Aorta (tissue), 5 donors: ENCODE measurements around the gene INSYN2A. TPM values are rescaled to one million over a fixed set of nuclear protein-coding genes. Genes with fewer than 3 reads are reported as not detected.

Experiments used
- ATAC-seq: fragments of 200-7000 bp; cut with Tn5 transposase; one replicate; pipeline ENCODE4 v1.9.1; 2022; ENCODE audit warnings: moderate library complexity; ENCODE audit not compliant: low FRiP score
- DNase-seq, 2 donors: peaks; one replicate each; pipeline ENCODE4 v3.0.0-alpha.2; 2020
- H3K27ac ChIP-seq, 2 donors: one replicate each; pipeline ENCODE4 v1.5.1; 2013; ENCODE audit warnings: low read length in 2 of 2, mild to moderate bottlenecking in 2 of 2, moderate library complexity in 2 of 2, control low read depth in 1 of 2, inconsistent platforms in 1 of 2, low read depth in 1 of 2
- H3K27me3 ChIP-seq, 2 donors: one replicate each; pipeline ENCODE4 v1.6.1; 2013; ENCODE audit warnings: control low read depth in 1 of 2, low read length in 1 of 2, mild to moderate bottlenecking in 1 of 2, moderate library complexity in 1 of 2; ENCODE audit not compliant: insufficient read depth in 2 of 2, control insufficient read depth in 1 of 2
- H3K36me3 ChIP-seq, 2 donors: one replicate each; pipeline ENCODE4 v1.6.1; 2013; ENCODE audit warnings: control low read depth in 1 of 2, low read length in 1 of 2, mild to moderate bottlenecking in 1 of 2; ENCODE audit not compliant: insufficient read depth in 2 of 2, control insufficient read depth in 1 of 2
- H3K4me1 ChIP-seq, 2 donors: one replicate each; pipeline ENCODE4 v1.6.1; 2013; ENCODE audit warnings: low read length in 2 of 2, control low read depth in 1 of 2, mild to moderate bottlenecking in 1 of 2, moderate library complexity in 1 of 2; ENCODE audit not compliant: insufficient read depth in 2 of 2, control insufficient read depth in 1 of 2
- H3K4me3 ChIP-seq, 2 donors: one replicate each; pipeline ENCODE4 v1.5.1; 2013; ENCODE audit warnings: low read length in 2 of 2, control low read depth in 1 of 2, mild to moderate bottlenecking in 1 of 2
- H3K9me3 ChIP-seq: one replicate; pipeline ENCODE4 v1.6.1; 2013; ENCODE audit warnings: mild to moderate bottlenecking, low read length; ENCODE audit not compliant: control insufficient read depth
- WGBS, 2 donors: extraction: QIAGEN DNeasy Blood & Tissue Kit; methylation state at CpG; one replicate each; pipeline ENCODE4 v1.1.7; 2013; 5-methylcytosine and 5-hydroxymethylcytosine counted together
- intact Hi-C, 2 donors: fragments of 100-400 bp; cut with DNase I; formaldehyde crosslinking; loops; one replicate each; pipeline versions ENCODE4 v1.14.2 to v1.15.0; 2022
- polyA plus RNA-seq, 2 donors: library from polyadenylated mRNA; stranded (reverse); fragments of 200-250 nt; gene quantifications; one replicate each; pipeline ENCODE4 v1.2.3, GENCODE V29; 2013
- total RNA-seq, 2 donors: library from RNA; stranded (reverse); fragmentation: NEBNext Ultra II Directional; extraction: Animal tissue kit (Norgen Biotek cat#: 25700); gene quantifications; one replicate each; pipeline ENCODE4 v1.2.1, GENCODE V29; 2021
- donor health status: healthy with polysubstance abuse.
- donor health status: Bipolar disorder and iron deficiency.
- donor health status: DM: no; HTN: no; CAD: no.
- donor health status: DM: no; HTN: no; CAD: no.
- donor health status: DM: yes; HTN: yes; CAD: no.

The INSYN2A gene
- total and polyA plus RNA-seq, 4 donors: not detected

DNA sequence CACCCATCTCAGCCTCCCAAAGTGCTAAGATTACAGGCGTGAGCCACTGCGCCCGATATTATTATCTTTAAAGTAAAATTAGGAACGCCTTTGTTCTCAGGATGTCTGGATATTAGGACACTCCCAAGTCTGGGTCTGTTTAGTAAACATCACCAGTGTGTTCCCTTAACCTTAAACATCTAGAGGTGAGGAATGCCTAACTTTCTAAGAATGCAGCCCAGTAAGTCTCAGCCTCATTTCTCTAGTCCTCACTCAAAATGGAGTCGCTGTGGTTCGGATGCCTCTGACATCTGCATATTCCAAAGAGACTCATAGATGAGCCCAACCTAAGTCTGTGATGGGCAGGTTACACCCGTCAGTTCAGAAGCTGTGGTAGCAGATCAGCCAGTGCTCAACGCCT, 4.3 kb upstream of the INSYN2A start:
- no peaks in the 10 kb centered on the region for H3K9me3 ChIP-seq
- H3K27ac ChIP-seq: no peak overlapping the region
- no peak for DNase-seq
- WGBS, 2 donors: 96% methylated on average over 8 of the region's 8 CpGs
- ATAC-seq: no peak
- H3K27me3 ChIP-seq: no peaks in the 10 kb centered on the region
- no peaks in the 10 kb centered on the region for H3K4me1 ChIP-seq
- intact Hi-C loops: no loop called here
- no peak overlapping the region for H3K4me3 ChIP-seq
- no peaks in the 10 kb centered on the region for H3K36me3 ChIP-seq

DNA sequence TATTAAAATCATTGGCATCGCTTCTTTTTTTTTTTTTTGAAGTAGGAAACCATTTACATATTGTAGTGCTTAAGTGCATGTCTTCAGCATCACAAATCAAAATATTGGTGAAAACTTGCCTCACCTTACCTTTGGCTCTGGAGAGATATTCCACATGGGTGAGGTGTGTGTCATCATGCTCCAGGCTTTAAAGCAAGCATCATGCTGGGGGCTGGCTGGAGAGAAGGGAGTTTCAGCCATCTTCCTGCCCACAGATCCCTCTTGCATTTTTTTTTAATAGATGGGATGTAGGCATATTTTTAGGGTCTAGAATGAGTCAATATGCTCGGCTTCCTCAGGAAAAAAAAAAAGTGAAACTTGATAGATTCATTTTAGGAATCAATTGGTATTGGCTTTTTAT, 2.3 kb upstream of the INSYN2A start:
- Histone ChIP-seq H3K27me3 (no peaks in the 10 kb centered on the region), H3K36me3 (no peaks in the 10 kb centered on the region), H3K27ac (no peak overlapping the region), H3K4me3 (no peak overlapping the region), H3K4me1 (no peaks in the 10 kb centered on the region), H3K9me3 (no peaks in the 10 kb centered on the region)
- 86 to 97% methylated on average over 2 of the region's 2 CpGs for WGBS, 2 donors
- intact Hi-C loops: no loop called here
- DNase-seq (no peak), ATAC-seq (no peak)

DNA sequence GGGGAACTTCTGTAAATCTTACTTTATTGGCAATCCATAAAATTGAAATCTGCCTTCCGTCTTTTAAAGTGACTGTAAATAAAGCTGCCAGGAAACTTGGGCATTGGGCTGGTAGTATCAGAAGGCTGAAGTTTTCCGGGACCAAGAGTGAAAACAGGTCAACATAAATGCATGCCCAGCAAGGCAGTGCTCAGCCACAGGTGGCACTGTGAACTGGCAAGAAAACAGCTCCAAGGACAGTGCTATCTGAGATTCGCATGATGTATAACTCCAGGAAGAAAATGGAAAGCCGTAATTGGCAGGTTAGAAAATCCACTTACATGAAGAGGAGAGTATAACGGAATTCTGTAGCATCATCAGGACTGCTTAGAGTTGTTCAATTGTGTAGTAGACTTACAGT, 1.9 kb upstream of the INSYN2A start:
- WGBS, 2 donors: 94 to 96% methylated on average over 5 of the region's 5 CpGs
- no peak for DNase-seq

DNA sequence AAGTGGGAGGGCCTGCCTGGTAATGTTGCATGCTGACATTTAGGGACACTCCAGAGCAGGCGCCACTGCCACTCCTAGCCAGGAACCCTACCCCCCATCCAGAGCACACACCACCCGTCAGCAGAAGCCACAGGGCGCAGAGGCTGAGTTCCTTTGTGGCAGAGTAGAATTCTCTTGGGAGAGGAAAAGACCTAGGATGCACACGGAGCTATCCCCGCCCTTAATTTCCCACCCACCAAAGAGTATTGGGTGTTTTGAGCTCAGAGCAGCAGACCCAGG, 702 bp upstream of the INSYN2A start:
- Histone ChIP-seq H3K27ac (no peak overlapping the region), H3K9me3 (no peaks in the 10 kb centered on the region), H3K27me3 (no peaks in the 10 kb centered on the region), H3K4me1 (no peaks in the 10 kb centered on the region), H3K36me3 (no peaks in the 10 kb centered on the region), H3K4me3 (no peak overlapping the region)
- intact Hi-C loops: no loop called here
- WGBS, 2 donors: 61 to 67% methylated on average over 5 of the region's 5 CpGs
- ATAC-seq: no peak
- no peak for DNase-seq

More for the DNA sequence above, 1.9 kb upstream of the INSYN2A start:
- ATAC-seq: no peak
- H3K9me3 ChIP-seq: no peaks in the 10 kb centered on the region
- H3K27me3 ChIP-seq: no peaks in the 10 kb centered on the region
- intact Hi-C loops: no loop called here
- no peak overlapping the region for H3K27ac ChIP-seq
- H3K4me3 ChIP-seq: no peak overlapping the region
- H3K4me1 ChIP-seq: no peaks in the 10 kb centered on the region
- no peaks in the 10 kb centered on the region for H3K36me3 ChIP-seq

DNA sequence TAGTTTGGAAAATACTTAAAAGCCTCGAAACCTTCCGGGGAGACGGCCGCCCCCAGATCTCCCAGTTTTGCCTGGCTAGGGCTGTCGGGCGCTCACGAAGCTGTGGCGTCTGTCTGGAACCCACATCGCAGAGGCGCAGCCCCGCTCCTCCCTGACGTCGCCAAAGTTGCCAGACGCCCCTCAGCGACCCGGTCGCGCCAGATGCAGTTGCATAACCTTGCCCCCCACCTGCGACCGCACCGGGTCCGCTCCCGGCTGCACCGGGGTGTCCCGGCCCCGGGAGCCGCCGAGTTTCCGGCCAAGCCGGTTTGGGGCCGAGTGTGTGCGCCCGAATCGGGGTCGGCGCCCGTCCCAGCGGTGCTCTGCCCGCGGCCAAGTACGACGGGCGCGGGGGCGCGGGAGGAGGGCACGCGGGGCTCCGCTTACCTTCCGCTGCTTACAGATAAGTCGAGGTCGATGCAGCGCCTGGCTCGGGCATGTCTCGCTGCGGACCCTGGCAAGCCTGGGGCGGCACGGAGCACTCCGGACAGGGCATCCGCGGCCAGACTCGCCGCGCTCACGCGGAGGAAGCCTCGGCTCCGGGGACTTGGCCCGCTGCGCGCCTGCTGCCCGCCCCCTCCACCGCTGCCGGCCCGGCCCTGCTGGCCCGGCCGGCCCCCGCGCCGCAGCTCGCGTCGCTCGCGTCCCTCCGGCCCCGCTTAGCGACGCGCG, 665 bp downstream of the INSYN2A start:
- no peaks in the 10 kb centered on the region for H3K4me1 ChIP-seq
- H3K9me3 ChIP-seq: no peaks in the 10 kb centered on the region
- H3K27me3 ChIP-seq: no peaks in the 10 kb centered on the region
- no peak overlapping the region for H3K27ac ChIP-seq
- no peaks in the 10 kb centered on the region for H3K36me3 ChIP-seq
- DNase-seq (no peak), ATAC-seq (peak; percentile 34)
- 1% methylated on average over 55 to 91 of the region's 91 CpGs for WGBS, 2 donors
- peak overlapping the region; percentile 1 to 45 for H3K4me3 ChIP-seq
- intact Hi-C loops: no loop called here

DNA sequence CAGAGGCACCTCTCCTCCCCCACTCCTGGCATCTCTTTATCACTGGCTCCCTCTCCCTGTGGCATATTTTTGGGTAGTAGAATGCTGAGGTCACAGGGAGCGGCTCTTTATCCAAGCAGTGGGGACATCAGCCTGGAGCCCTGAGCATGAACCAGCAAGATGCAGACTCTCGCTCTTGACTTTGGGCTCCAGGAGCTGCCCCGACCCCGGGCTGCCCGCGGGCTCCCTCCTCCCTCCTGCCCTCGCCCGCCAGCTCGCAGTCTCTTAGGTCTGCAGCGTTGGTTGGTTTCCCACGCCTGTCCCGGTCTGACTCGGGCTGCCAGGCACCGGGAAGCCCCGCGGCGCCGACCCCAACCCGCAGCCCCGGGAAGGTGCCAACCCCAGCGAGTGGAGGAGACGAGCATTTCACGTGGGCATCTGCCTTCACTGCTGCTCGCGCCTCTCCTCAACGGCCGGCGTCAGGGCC, 1.3 kb downstream of the INSYN2A start:
- Histone ChIP-seq H3K36me3 (no peaks in the 10 kb centered on the region), H3K9me3 (no peaks in the 10 kb centered on the region), H3K4me1 (no peaks in the 10 kb centered on the region), H3K4me3 (no peak overlapping the region), H3K27me3 (no peaks in the 10 kb centered on the region), H3K27ac (no peak overlapping the region)
- intact Hi-C loops: no loop called here
- WGBS, 2 donors: 0 to 2% methylated on average over 28 of the region's 28 CpGs
- DNase-seq (no peak), ATAC-seq (peak; percentile 42)

DNA sequence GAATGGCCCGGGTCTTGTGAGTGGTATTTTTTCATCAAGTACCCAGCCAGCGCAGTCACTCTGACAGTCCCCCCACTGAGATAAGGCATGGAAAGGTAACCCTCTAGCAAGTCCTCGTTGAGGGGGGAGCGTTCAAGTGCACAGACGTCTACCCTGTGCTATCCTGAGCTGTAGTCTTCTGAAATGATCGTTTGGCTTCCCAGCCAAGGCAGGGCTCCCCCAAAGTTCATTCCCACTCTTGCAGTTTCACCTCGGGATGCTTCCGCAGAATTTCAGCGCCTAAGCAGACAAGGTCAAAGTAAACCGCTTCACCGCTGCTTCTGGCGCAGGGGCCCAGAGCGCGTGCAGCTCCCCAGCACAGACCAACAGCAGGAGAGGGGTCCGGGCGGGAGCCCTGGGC, 1.8 kb downstream of the INSYN2A start:
- WGBS, 2 donors: 45 to 57% methylated on average over 16 of the region's 16 CpGs
- Histone ChIP-seq H3K27ac (no peak overlapping the region), H3K27me3 (no peaks in the 10 kb centered on the region), H3K36me3 (no peaks in the 10 kb centered on the region), H3K9me3 (no peaks in the 10 kb centered on the region), H3K4me3 (no peak overlapping the region), H3K4me1 (no peaks in the 10 kb centered on the region)
- DNase-seq (no peak), ATAC-seq (no peak)
- intact Hi-C loops: no loop called here

DNA sequence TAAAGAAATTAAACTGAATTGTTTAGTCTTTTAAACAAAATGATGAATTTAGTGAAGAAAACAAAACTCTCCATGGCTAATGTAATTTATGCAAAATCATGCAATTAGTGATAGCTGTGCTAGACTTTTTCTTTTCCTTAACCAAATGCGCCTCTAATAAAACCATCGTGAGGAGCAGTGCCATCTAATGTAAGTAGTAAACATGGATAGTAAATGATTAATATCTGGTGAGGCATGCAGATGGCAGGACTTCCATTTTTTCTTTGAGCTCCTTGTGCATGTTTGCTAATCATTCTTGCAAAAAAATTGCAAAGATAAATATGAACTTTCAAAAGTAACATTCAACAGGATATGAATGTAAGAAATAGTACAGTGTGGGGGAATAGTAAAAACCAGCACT, 2.3 kb downstream of the INSYN2A start:
- ATAC-seq (no peak), DNase-seq (no peak)
- Histone ChIP-seq H3K9me3 (no peaks in the 10 kb centered on the region), H3K27ac (no peak overlapping the region), H3K36me3 (no peaks in the 10 kb centered on the region), H3K4me3 (no peak overlapping the region), H3K27me3 (no peaks in the 10 kb centered on the region), H3K4me1 (no peaks in the 10 kb centered on the region)
- 91 to 94% methylated on average over 2 of the region's 2 CpGs for WGBS, 2 donors
- intact Hi-C loops: no loop called here

DNA sequence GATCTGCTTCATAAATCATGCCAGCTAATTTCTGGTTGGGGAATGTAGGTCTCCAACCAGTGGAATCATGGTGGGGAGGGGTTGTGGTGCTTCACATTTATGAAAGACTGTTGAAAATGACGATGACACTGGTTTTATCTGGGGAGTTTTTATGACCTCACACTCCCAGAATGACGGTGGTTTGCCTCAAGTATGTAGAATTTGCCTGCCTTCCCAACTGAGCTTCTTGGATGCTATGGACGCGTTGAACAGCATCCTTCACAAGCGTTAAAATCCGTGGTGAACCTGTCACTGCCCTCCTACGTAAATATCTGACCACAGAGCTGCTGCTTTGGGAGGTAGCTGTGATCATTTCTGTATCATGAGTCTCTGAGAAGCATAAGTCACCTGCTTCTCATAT, 3.3 kb downstream of the INSYN2A start:
- Histone ChIP-seq H3K4me1 (no peaks in the 10 kb centered on the region), H3K27ac (no peak overlapping the region), H3K36me3 (no peaks in the 10 kb centered on the region), H3K9me3 (no peaks in the 10 kb centered on the region), H3K27me3 (no peaks in the 10 kb centered on the region), H3K4me3 (no peak overlapping the region)
- no peak for DNase-seq
- WGBS, 2 donors: 80 to 84% methylated on average over 7 of the region's 7 CpGs
- intact Hi-C loops: no loop called here
- ATAC-seq: no peak
